ENCODE measurements around the gene TRAF3IP1.

Gene TRAF3IP1

DNA sequence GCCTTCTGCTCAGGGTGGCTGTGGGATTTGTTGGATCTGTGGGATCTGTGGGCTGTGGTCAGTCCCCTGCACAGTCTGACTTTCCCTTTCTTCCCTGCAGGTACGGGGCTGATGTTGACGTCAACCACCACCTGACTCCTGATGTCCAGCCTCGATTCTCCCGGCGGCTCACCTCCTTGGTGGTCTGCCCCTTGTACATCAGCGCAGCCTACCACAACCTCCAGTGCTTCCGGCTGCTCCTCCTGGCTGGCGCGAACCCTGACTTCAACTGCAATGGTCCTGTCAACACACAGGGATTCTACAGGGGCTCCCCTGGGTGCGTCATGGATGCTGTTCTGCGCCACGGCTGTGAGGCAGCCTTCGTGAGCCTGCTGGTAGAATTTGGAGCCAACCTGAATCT is 123.9 kb downstream of the TRAF3IP1 start:
- peaks cover 81% of the 10 kb centered on the region for H3K36me3 ChIP-seq (ENCODE audit: control insufficient read depth, insufficient read depth, low read length)
- H3K4me1 ChIP-seq (ENCODE audit: control insufficient read depth, insufficient read depth, low read length): 0 out of 2 replicates have a peak, but pooled peaks cover 5% of the 10 kb centered on the region
- H3K27ac ChIP-seq (ENCODE audit: low read depth, low read length): no peak overlapping the region

DNA sequence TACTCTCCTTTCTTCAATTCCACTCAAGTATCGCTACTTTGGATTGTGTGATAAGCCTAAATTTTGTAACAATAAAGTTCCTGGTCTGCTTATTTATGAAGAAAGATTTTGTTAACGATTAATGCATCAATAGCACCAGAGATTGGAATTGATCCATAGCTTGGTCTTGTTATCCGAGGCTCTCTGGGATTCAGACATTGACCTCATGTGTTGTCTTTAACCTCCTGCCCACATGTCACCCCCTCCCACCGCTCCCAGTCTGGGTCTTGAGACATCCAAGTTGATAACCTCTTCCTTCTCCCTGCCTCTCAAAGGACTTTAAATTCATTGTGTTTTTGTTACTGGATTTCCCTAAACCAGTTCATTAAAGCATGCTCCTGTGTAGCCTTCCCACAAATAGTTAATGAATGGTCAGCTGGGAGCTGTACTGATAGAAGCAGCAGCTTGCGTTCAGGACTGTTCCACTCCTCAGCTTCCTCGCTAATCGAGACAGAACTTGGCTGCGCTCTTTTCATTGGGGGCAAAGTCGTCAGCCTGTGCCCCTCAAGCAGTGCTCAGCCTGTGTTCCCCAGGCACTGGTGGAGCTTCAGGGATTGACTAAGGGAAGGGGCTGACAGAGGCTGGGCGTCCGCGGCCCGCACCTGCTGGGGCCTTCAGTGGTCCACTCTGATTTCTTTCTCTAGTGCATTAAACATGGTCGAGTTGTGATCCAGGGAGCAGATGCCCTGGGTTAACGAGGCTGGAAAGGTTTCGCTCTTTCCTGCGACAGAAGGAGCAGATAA is 125.3 kb downstream of the TRAF3IP1 start:
- peaks cover 79% of the 10 kb centered on the region for H3K36me3 ChIP-seq (ENCODE audit: control insufficient read depth, insufficient read depth, low read length)
- no peaks in the 10 kb centered on the region for H3K9me3 ChIP-seq (ENCODE audit: control insufficient read depth, insufficient read depth, low read depth, low read length)
- no peaks in the 10 kb centered on the region for H3K27me3 ChIP-seq (ENCODE audit: control insufficient read depth, insufficient read depth, low read length)
- H3K4me1 ChIP-seq (ENCODE audit: control insufficient read depth, insufficient read depth, low read length): 0 out of 2 replicates have a peak, but pooled peaks cover 5% of the 10 kb centered on the region
- no peak overlapping the region for H3K9ac ChIP-seq (ENCODE audit: low read length)
- no peak overlapping the region for H3K27ac ChIP-seq (ENCODE audit: low read depth, low read length)
- H3K4me3 ChIP-seq (ENCODE audit: low read depth, low read length): no peak overlapping the region

More for the DNA sequence above, 123.9 kb downstream of the TRAF3IP1 start:
- Histone ChIP-seq H3K4me3 (ENCODE audit: low read depth, low read length) (no peak overlapping the region), H3K9me3 (ENCODE audit: control insufficient read depth, insufficient read depth, low read depth, low read length) (no peaks in the 10 kb centered on the region), H3K9ac (ENCODE audit: low read length) (no peak overlapping the region), H3K27me3 (ENCODE audit: control insufficient read depth, insufficient read depth, low read length) (no peaks in the 10 kb centered on the region)

DNA sequence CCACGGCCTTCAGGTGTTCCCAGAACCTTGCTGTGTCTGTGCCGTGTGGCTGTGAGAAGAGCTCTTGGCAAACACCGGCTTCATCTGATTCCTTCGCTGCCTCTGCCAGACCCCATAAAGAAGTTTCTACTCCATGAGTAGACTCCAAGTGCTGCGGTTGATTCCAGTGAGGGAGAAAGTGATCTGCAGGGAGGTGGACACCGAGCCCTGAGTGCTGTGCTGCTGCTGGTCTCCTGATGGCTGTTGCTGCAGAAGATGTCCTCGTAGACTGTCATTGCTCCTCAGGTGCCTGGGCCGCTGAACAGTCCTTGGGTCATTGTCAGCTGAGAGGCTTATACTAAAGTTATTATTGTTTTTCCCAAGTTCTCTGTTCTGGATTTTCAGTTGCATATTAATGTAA is 126.1 kb downstream of the TRAF3IP1 start:
- Histone ChIP-seq H3K9ac (ENCODE audit: low read length) (no peak overlapping the region), H3K4me1 (ENCODE audit: control insufficient read depth, insufficient read depth, low read length) (0 out of 2 replicates have a peak, but pooled peaks cover 4% of the 10 kb centered on the region), H3K36me3 (ENCODE audit: control insufficient read depth, insufficient read depth, low read length) (peaks cover 82% of the 10 kb centered on the region), H3K27ac (ENCODE audit: low read depth, low read length) (no peak overlapping the region), H3K27me3 (ENCODE audit: control insufficient read depth, insufficient read depth, low read length) (no peaks in the 10 kb centered on the region), H3K4me3 (ENCODE audit: low read depth, low read length) (no peak overlapping the region), H3K9me3 (ENCODE audit: control insufficient read depth, insufficient read depth, low read depth, low read length) (no peaks in the 10 kb centered on the region)

DNA sequence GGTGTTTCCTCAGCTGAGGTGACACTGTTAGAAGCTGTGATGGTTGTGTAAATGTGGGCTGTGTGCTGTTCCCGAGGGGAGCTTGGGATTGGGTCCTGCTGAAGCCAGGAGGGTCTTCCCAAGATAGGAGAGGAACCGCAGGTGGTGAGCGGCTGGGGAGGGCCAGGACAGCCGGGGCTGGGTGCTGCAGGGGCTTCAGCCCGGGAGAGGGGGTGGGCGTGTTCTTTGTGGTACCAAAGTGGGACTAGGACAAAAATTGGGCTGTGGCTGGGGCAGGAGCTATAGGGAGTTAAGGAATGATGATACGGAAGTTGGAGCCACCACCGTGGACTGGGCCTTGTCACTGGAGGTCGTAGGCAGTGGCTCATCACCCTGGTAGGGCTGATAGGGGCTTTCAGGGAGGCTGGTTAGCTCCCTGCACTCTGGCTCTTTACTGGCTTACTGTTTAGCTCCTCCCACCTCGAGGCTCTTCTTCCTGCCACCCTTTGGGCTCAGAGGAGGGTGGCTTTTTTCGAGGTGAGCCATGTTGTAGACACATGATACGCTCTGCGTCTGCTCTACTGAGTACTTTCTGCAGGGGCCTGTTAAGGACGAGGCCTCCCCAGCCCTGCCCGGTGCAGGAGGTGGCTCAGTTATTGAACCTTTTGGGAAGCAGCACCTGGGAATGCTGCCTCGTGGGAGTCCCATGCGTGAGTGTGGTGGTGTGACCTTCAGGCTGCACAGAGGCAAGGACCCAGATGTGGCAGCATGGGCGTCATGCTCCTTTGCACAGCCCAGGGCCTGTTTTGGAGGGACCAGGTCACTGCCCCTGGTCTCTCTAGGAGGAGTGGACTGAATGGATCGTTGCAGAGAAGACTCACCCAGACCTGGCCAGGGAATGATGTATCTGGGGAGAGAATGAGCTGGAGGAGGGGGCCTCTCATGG is 128.0 kb downstream of the TRAF3IP1 start:
- H3K4me1 ChIP-seq (ENCODE audit: control insufficient read depth, insufficient read depth, low read length): no peaks in the 10 kb centered on the region
- H3K27ac ChIP-seq (ENCODE audit: low read depth, low read length): no peak overlapping the region
- peaks cover 91% of the 10 kb centered on the region for H3K36me3 ChIP-seq (ENCODE audit: control insufficient read depth, insufficient read depth, low read length)
- H3K4me3 ChIP-seq (ENCODE audit: low read depth, low read length): no peak overlapping the region
- no peaks in the 10 kb centered on the region for H3K9me3 ChIP-seq (ENCODE audit: control insufficient read depth, insufficient read depth, low read depth, low read length)
- H3K27me3 ChIP-seq (ENCODE audit: control insufficient read depth, insufficient read depth, low read length): no peaks in the 10 kb centered on the region
- H3K9ac ChIP-seq (ENCODE audit: low read length): no peak overlapping the region

DNA sequence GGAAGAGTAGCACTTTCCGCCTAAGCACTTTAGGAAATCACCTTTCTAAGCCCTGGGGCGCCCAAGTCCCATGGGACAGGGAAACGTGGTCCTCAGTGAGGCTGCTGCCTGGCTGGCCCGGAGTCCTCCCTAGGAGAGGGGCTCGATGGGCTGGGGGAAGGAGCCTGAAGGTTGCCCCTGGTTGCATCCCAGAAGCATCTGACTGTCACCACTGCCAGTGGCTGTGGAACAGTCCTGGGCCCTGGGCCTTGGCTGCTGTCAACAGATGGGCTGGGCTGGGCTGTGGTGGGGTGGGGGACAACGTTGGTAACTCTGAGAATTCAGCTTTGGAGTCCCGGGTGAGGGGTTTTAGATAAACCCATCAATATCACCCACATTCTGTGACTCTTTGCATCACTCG is 128.9 kb downstream of the TRAF3IP1 start:
- Histone ChIP-seq H3K9me3 (ENCODE audit: control insufficient read depth, insufficient read depth, low read depth, low read length) (no peaks in the 10 kb centered on the region), H3K4me3 (ENCODE audit: low read depth, low read length) (no peak overlapping the region), H3K9ac (ENCODE audit: low read length) (no peak overlapping the region), H3K27me3 (ENCODE audit: control insufficient read depth, insufficient read depth, low read length) (no peaks in the 10 kb centered on the region), H3K27ac (ENCODE audit: low read depth, low read length) (no peak overlapping the region), H3K36me3 (ENCODE audit: control insufficient read depth, insufficient read depth, low read length) (peaks cover 83% of the 10 kb centered on the region), H3K4me1 (ENCODE audit: control insufficient read depth, insufficient read depth, low read length) (no peaks in the 10 kb centered on the region)

DNA sequence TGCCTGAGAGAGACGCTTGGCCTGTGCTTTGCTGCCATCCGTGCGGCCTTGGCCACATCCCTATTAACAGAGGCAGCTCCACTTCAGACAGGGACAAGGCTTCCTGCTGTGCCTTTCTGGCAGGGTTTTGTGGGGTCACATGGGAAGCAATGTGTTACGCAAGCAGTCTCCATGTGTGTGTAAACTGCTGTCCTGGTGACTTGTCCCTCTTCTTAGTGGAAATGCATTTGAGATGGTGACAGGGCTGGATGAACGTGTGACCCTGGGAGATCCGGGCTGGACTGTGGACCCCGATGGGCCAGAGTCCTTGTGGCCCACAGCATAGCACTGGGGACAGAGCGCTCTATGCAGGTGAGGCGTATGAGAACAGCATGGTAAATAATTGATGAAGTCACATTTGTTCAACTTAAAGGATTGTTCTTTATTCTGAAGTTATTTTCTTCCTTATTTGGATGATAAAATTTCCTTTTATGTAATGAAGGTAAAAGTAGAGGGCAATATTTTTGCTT is 129.6 kb downstream of the TRAF3IP1 start:
- Histone ChIP-seq H3K9me3 (ENCODE audit: control insufficient read depth, insufficient read depth, low read depth, low read length) (no peaks in the 10 kb centered on the region), H3K27ac (ENCODE audit: low read depth, low read length) (no peak overlapping the region), H3K27me3 (ENCODE audit: control insufficient read depth, insufficient read depth, low read length) (no peaks in the 10 kb centered on the region), H3K9ac (ENCODE audit: low read length) (no peak overlapping the region), H3K4me1 (ENCODE audit: control insufficient read depth, insufficient read depth, low read length) (no peaks in the 10 kb centered on the region), H3K36me3 (ENCODE audit: control insufficient read depth, insufficient read depth, low read length) (peaks cover 75% of the 10 kb centered on the region), H3K4me3 (ENCODE audit: low read depth, low read length) (no peak overlapping the region)

DNA sequence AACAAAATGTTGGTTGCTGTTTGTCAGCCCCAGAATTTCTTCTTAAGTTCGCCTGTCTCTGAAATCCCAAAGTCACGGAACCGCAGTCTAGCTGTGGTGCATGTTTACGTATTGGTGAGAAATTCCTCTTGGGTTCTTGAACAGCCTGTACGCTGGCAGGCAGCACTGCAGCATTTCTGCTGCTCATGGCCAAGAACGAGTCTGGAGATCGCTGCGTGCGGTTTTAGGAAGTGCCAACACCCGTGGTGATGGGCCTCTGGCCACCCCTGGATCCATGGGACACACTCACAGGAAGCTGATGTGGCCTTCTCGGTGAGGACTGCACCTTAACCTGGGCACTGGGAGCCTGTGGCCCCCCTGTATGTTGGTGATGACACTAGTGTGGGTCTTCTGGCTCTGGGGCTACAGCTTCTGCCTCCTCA is 130.1 kb downstream of the TRAF3IP1 start:
- Histone ChIP-seq H3K9ac (ENCODE audit: low read length) (no peak overlapping the region), H3K9me3 (ENCODE audit: control insufficient read depth, insufficient read depth, low read depth, low read length) (no peaks in the 10 kb centered on the region), H3K4me1 (ENCODE audit: control insufficient read depth, insufficient read depth, low read length) (no peaks in the 10 kb centered on the region), H3K27me3 (ENCODE audit: control insufficient read depth, insufficient read depth, low read length) (no peaks in the 10 kb centered on the region), H3K4me3 (ENCODE audit: low read depth, low read length) (no peak overlapping the region), H3K36me3 (ENCODE audit: control insufficient read depth, insufficient read depth, low read length) (peaks cover 70% of the 10 kb centered on the region), H3K27ac (ENCODE audit: low read depth, low read length) (no peak overlapping the region)

All from HUES6 (cell line).